GM23338 (cell line): ENCODE results near the gene DAZAP1. TPM values are rescaled to one million over a fixed set of nuclear protein-coding genes. Genes with fewer than 3 reads are reported as not detected.

Experiments
- ATAC-seq: fragments of 200-7000 bp; cut with Tn5 transposase; 3 replicates; pipeline ENCODE4 v1.9.1; 2020
- DNase-seq: peaks from one replicate; pipeline ENCODE4 v3.0.0-alpha.2; 2015; ENCODE audit warnings: low spot score
- H2AFZ ChIP-seq: fragments of 200-600 bp; sonication (generic); 2 replicates; pipeline ENCODE4 v1.8.0; 2016; ENCODE audit warnings: antibody characterized with exemption, mild to moderate bottlenecking, moderate library complexity
- H3F3A ChIP-seq: fragments of 200-600 bp; sonication (generic); replicated peaks from 2 replicates; pipeline ENCODE4 v1.8.0; 2017; ENCODE audit warnings: antibody characterized with exemption, mixed run types, low read depth
- H3K27ac ChIP-seq: fragments of 200-600 bp; sonication (generic); 2 replicates; pipeline ENCODE4 v1.6.1; 2016; ENCODE audit warnings: low read depth
- H3K27me3 ChIP-seq: fragments of 200-600 bp; sonication (generic); 2 replicates; pipeline ENCODE4 v1.8.0; 2016; ENCODE audit warnings: mild to moderate bottlenecking, mixed run types, moderate library complexity; ENCODE audit not compliant: insufficient read depth
- H3K36me3 ChIP-seq: fragments of 200-600 bp; sonication (generic); 2 replicates; pipeline ENCODE4 v1.8.0; 2016; ENCODE audit warnings: mild to moderate bottlenecking; ENCODE audit not compliant: insufficient read depth
- H3K4me1 ChIP-seq: fragments of 200-600 bp; sonication (generic); 2 replicates; pipeline ENCODE4 v1.8.0; 2016; ENCODE audit warnings: mild to moderate bottlenecking, moderate library complexity; ENCODE audit not compliant: insufficient read depth
- H3K4me2 ChIP-seq: fragments of 200-600 bp; sonication (generic); 2 replicates; pipeline ENCODE4 v1.7.1; 2017; ENCODE audit warnings: mixed run types
- H3K4me3 ChIP-seq: fragments of 200-600 bp; sonication (generic); 2 replicates; pipeline ENCODE4 v1.6.1; 2016; ENCODE audit warnings: mixed run types
- H3K79me2 ChIP-seq: fragments of 200-600 bp; sonication (generic); replicated peaks from 2 replicates; pipeline ENCODE4 v1.8.0; 2017; ENCODE audit warnings: mild to moderate bottlenecking; ENCODE audit not compliant: insufficient read depth
- H3K9me2 ChIP-seq: fragments of 200-600 bp; sonication (generic); 2 replicates; pipeline ENCODE4 v1.8.0; 2017; ENCODE audit not compliant: insufficient read depth
- H4K20me1 ChIP-seq: fragments of 200-600 bp; sonication (generic); replicated peaks from 2 replicates; pipeline ENCODE4 v1.8.0; 2017; ENCODE audit warnings: mild to moderate bottlenecking; ENCODE audit not compliant: insufficient read depth
- H3K27ac Mint-ChIP-seq: 2 replicates; pipeline ENCODE4 v1.8.0; 2020; ENCODE audit warnings: inconsistent platforms, mild to moderate bottlenecking, moderate library complexity, mixed read lengths
- H3K27me3 Mint-ChIP-seq: 3 replicates; pipeline ENCODE4 v1.8.0; 2022; ENCODE audit warnings: low read depth, mild to moderate bottlenecking, moderate library complexity, mixed read lengths, inconsistent platforms; ENCODE audit not compliant: insufficient read depth, poor library complexity
- H3K36me3 Mint-ChIP-seq: 3 replicates; pipeline ENCODE4 v1.8.0; 2021; ENCODE audit warnings: low read depth, mild to moderate bottlenecking, inconsistent platforms, moderate library complexity, mixed read lengths
- H3K4me1 Mint-ChIP-seq: 3 replicates; pipeline ENCODE4 v1.8.0; 2020; ENCODE audit warnings: mild to moderate bottlenecking, inconsistent platforms, mixed read lengths
- H3K4me3 Mint-ChIP-seq: 3 replicates; pipeline ENCODE4 v1.8.0; 2021; ENCODE audit warnings: moderate library complexity, mild to moderate bottlenecking, inconsistent platforms, mixed read lengths
- H3K9me3 Mint-ChIP-seq: 3 replicates; pipeline ENCODE4 v1.8.0; 2020; ENCODE audit warnings: moderate library complexity, mild to moderate bottlenecking, inconsistent platforms, mixed read lengths
- CREB1 ChIP-seq: fragments of 250-450 bp; sonication (Bioruptor Pico); IDR thresholded peaks from 2 replicates; pipeline ENCODE4 v1.5.0; 2020; ENCODE audit warnings: low read depth, mild to moderate bottlenecking, moderate library complexity
- CTCF ChIP-seq, 2 experiments: fragments of 200-600 bp in 1 of 2; sonication (generic) in 1 of 2; conservative IDR thresholded peaks; 2 replicates each; pipeline versions ENCODE4 v1.5.1 to v1.6.1; 2016 to 2017; ENCODE audit warnings: antibody characterized with exemption in 2 of 2, low read depth in 2 of 2, mild to moderate bottlenecking in 2 of 2, moderate library complexity in 1 of 2
- EZH2 ChIP-seq: fragments of 200-600 bp; sonication (generic); IDR thresholded peaks from one replicate; pipeline ENCODE4 v1.8.0; 2017; ENCODE audit warnings: antibody characterized with exemption, mild to moderate bottlenecking, low read depth; ENCODE audit not compliant: unreplicated experiment
- EZH2phosphoT487 ChIP-seq: fragments of 200-600 bp; sonication (generic); IDR thresholded peaks from one replicate; pipeline ENCODE4 v1.8.1; 2018; ENCODE audit warnings: antibody characterized with exemption; ENCODE audit not compliant: unreplicated experiment
- JUNB ChIP-seq: IDR thresholded peaks from one replicate; pipeline ENCODE4 v1.6.1; 2016; ENCODE audit warnings: antibody characterized with exemption; ENCODE audit not compliant: unreplicated experiment
- NANOG ChIP-seq: IDR thresholded peaks from 2 replicates; pipeline ENCODE4 v1.6.1; 2016; ENCODE audit warnings: antibody characterized with exemption, borderline replicate concordance
- POLR2AphosphoS5 ChIP-seq: IDR thresholded peaks from 2 replicates; pipeline ENCODE4 v1.6.1; 2016; ENCODE audit warnings: antibody characterized with exemption, low read depth
- REST ChIP-seq: IDR thresholded peaks from one replicate; pipeline ENCODE4 v1.6.1; 2018; ENCODE audit warnings: antibody characterized with exemption; ENCODE audit not compliant: unreplicated experiment
- STAT1 ChIP-seq: IDR thresholded peaks from one replicate; pipeline ENCODE4 v1.6.1; 2016; ENCODE audit warnings: antibody characterized with exemption; ENCODE audit not compliant: unreplicated experiment
- ZNF114 ChIP-seq: fragments of 250-450 bp; sonication (Bioruptor Pico); IDR thresholded peaks from 2 replicates; pipeline ENCODE4 v1.5.0; 2020; ENCODE audit warnings: mild to moderate bottlenecking, moderate library complexity
- ZNF331 ChIP-seq: fragments of 250-450 bp; sonication (Bioruptor Pico); IDR thresholded peaks from 2 replicates; pipeline ENCODE4 v1.5.0; 2020; ENCODE audit warnings: low read depth, mild to moderate bottlenecking, moderate library complexity
- polyA plus RNA-seq: library from polyadenylated mRNA; unstranded; fragments of >200 nt; fragmentation: Nextera tagmentation; extraction: Ambion mirVana; gene quantifications from 2 replicates; pipeline ENCODE4 v1.2.1, GENCODE V29; 2016
- total RNA-seq: library from RNA; depleted of rRNA; stranded (reverse); fragments of >200 nt; shearing (Covaris generic); gene quantifications from 2 replicates; pipeline ENCODE4 v1.2.3, GENCODE V29; 2014
- TF ChIP-seq, protein P1 (sequence below): IDR thresholded peaks from 2 replicates; pipeline ENCODE4 v1.6.1; 2016; ENCODE audit warnings: antibody characterized with exemption
- TF ChIP-seq, protein P2 (sequence below): fragments of 250-450 bp; sonication (Bioruptor Pico); IDR thresholded peaks from 2 replicates; pipeline ENCODE4 v1.5.0; 2020; ENCODE audit warnings: mild to moderate bottlenecking, moderate library complexity

DAZAP1 gene
- total and polyA plus RNA-seq, 2 experiments from 2014 or later, result 44.1 to 194 TPM

DNA sequence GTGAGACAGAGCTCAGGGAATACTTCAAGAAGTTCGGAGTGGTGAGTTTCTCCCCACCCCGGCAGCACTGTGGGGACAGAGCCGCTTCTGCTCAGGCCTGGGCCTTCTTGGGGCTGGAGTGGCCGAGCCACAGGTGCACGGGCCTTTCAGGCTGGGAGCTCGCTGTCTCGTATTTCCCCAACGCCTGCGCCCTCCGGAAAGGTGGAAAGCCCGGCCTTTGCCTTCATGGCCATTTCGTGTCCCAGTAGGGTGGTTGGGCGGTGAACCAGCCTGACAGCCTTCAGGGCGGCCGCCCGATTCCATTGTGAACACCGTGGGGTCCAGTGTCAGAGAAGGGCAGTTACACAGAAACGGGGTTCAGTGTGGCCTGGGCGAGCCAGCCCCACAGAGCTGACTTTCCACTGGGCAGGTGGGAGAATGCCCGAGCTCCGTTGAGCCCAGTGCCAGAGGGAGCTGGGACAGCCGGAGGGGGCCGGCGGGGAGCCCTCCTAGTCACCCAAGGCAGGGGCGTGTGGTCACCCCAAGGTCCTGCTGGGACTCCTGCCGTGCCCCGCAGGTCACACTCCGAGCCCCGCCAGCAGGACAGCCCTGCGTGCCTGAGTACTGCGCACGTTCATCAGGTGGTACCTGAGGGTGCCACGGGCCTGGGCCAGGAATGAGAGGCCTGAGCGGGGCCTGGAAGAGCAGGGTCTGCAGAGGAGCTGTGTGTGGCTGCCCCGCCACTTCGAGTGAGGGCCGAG lies 14.0 kb downstream of the DAZAP1 start:
- no peak overlapping the region for H3K4me2 ChIP-seq
- Mint-ChIP-seq H3K27me3 (peaks cover 11% of the 10 kb centered on the region), H3K9me3 (no peaks in the 10 kb centered on the region), H3K4me3 (no peak overlapping the region), H3K4me1 (peaks cover 45% of the 10 kb centered on the region), H3K36me3 (peaks cover 86% of the 10 kb centered on the region), H3K27ac (peak overlapping the region; percentile 72)
- H3K4me3 ChIP-seq, result no peak overlapping the region
- no peaks in the 10 kb centered on the region for H3K27me3 ChIP-seq
- H4K20me1 ChIP-seq, result peaks cover 59% of the 10 kb centered on the region
- H3K79me2 ChIP-seq, result peaks cover 83% of the 10 kb centered on the region
- no peaks in the 10 kb centered on the region for H3K9me2 ChIP-seq
- DNase-seq (no peak), ATAC-seq (no peak)
- H3K27ac ChIP-seq, result peak overlapping the region; percentile 19; the same call in 1 of the 2 replicates
- peaks cover 46% of the 10 kb centered on the region for H3F3A ChIP-seq
- H3K36me3 ChIP-seq, result peaks cover 39% of the 10 kb centered on the region
- H2AFZ ChIP-seq, result no peak overlapping the region
- H3K4me1 ChIP-seq, result peaks cover 6% of the 10 kb centered on the region; the same call in 1 of the 2 replicates
- TF ChIP-seq POLR2AphosphoS5 (no peak), ZNF331 (CRISPR knock-in tag) (no peak), STAT1 (no peak), ZNF114 (no peak), JUNB (no peak), CTCF (conservative IDR thresholded peaks at IDR 0.05; ENCODE audit: low read depth in 2 of 2) (no peak), CREB1 (CRISPR knock-in tag) (no peak), EZH2 (no peak), EZH2phosphoT487 (no peak), REST (no peak), NANOG (no peak)
- TF ChIP-seq, protein P1, sequence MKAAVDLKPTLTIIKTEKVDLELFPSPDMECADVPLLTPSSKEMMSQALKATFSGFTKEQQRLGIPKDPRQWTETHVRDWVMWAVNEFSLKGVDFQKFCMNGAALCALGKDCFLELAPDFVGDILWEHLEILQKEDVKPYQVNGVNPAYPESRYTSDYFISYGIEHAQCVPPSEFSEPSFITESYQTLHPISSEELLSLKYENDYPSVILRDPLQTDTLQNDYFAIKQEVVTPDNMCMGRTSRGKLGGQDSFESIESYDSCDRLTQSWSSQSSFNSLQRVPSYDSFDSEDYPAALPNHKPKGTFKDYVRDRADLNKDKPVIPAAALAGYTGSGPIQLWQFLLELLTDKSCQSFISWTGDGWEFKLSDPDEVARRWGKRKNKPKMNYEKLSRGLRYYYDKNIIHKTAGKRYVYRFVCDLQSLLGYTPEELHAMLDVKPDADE, result no peak
- TF ChIP-seq, protein P2, sequence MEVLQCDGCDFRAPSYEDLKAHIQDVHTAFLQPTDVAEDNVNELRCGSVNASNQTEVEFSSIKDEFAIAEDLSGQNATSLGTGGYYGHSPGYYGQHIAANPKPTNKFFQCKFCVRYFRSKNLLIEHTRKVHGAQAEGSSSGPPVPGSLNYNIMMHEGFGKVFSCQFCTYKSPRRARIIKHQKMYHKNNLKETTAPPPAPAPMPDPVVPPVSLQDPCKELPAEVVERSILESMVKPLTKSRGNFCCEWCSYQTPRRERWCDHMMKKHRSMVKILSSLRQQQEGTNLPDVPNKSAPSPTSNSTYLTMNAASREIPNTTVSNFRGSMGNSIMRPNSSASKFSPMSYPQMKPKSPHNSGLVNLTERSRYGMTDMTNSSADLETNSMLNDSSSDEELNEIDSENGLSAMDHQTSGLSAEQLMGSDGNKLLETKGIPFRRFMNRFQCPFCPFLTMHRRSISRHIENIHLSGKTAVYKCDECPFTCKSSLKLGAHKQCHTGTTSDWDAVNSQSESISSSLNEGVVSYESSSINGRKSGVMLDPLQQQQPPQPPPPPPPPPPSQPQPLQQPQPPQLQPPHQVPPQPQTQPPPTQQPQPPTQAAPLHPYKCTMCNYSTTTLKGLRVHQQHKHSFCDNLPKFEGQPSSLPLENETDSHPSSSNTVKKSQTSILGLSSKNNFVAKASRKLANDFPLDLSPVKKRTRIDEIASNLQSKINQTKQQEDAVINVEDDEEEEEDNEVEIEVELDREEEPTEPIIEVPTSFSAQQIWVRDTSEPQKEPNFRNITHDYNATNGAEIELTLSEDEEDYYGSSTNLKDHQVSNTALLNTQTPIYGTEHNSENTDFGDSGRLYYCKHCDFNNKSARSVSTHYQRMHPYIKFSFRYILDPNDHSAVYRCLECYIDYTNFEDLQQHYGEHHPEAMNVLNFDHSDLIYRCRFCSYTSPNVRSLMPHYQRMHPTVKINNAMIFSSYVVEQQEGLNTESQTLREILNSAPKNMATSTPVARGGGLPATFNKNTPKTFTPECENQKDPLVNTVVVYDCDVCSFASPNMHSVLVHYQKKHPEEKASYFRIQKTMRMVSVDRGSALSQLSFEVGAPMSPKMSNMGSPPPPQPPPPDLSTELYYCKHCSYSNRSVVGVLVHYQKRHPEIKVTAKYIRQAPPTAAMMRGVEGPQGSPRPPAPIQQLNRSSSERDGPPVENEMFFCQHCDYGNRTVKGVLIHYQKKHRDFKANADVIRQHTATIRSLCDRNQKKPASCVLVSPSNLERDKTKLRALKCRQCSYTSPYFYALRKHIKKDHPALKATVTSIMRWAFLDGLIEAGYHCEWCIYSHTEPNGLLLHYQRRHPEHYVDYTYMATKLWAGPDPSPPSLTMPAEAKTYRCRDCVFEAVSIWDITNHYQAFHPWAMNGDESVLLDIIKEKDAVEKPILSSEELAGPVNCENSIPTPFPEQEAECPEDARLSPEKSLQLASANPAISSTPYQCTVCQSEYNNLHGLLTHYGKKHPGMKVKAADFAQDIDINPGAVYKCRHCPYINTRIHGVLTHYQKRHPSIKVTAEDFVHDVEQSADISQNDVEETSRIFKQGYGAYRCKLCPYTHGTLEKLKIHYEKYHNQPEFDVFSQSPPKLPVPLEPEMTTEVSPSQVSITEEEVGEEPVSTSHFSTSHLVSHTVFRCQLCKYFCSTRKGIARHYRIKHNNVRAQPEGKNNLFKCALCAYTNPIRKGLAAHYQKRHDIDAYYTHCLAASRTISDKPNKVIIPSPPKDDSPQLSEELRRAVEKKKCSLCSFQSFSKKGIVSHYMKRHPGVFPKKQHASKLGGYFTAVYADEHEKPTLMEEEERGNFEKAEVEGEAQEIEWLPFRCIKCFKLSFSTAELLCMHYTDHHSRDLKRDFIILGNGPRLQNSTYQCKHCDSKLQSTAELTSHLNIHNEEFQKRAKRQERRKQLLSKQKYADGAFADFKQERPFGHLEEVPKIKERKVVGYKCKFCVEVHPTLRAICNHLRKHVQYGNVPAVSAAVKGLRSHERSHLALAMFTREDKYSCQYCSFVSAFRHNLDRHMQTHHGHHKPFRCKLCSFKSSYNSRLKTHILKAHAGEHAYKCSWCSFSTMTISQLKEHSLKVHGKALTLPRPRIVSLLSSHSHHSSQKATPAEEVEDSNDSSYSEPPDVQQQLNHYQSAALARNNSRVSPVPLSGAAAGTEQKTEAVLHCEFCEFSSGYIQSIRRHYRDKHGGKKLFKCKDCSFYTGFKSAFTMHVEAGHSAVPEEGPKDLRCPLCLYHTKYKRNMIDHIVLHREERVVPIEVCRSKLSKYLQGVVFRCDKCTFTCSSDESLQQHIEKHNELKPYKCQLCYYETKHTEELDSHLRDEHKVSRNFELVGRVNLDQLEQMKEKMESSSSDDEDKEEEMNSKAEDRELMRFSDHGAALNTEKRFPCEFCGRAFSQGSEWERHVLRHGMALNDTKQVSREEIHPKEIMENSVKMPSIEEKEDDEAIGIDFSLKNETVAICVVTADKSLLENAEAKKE (CRISPR knock-in tag), result no peak
